Ishikawa (cell line): ENCODE data around the gene RANBP17.

Source experiments
- CEBPB ChIP-seq: IDR thresholded peaks from 2 replicates; pipeline ENCODE4 v1.6.1; 2012
- CREB1 ChIP-seq: IDR thresholded peaks from 2 replicates; pipeline ENCODE4 v1.6.1; 2012; ENCODE audit warnings: low read depth
- EGR1 ChIP-seq: IDR thresholded peaks from 2 replicates; pipeline ENCODE4 v1.6.1; 2012
- EP300 ChIP-seq: IDR thresholded peaks from 2 replicates; pipeline ENCODE4 v1.6.1; 2012; ENCODE audit warnings: borderline replicate concordance
- FOXM1 ChIP-seq: IDR thresholded peaks from 2 replicates; pipeline ENCODE4 v1.6.1; 2012; ENCODE audit warnings: low read depth, borderline replicate concordance
- NFIC ChIP-seq: IDR thresholded peaks from 2 replicates; pipeline ENCODE4 v1.6.1; 2012
- RAD21 ChIP-seq: IDR thresholded peaks from 2 replicates; pipeline ENCODE4 v1.6.1; 2012; ENCODE audit warnings: low read depth
- TAF1 ChIP-seq: IDR thresholded peaks from 2 replicates; pipeline ENCODE4 v1.6.1; 2012; ENCODE audit warnings: low read depth, mild to moderate bottlenecking
- TCF12 ChIP-seq: IDR thresholded peaks from 2 replicates; pipeline ENCODE4 v1.6.1; 2012; ENCODE audit warnings: low read depth
- TEAD4 ChIP-seq: IDR thresholded peaks from 2 replicates; pipeline ENCODE4 v1.6.1; 2012
- YY1 ChIP-seq: IDR thresholded peaks from 2 replicates; pipeline ENCODE4 v1.6.1; 2012; ENCODE audit warnings: low read depth
- ZBTB7A ChIP-seq: IDR thresholded peaks from 2 replicates; pipeline ENCODE4 v1.6.1; 2012; ENCODE audit warnings: low read depth
- TF ChIP-seq, protein P1 (sequence below): IDR thresholded peaks from 2 replicates; pipeline ENCODE4 v1.6.1; 2012; ENCODE audit warnings: low read depth, mild to moderate bottlenecking
- TF ChIP-seq, protein P2 (sequence below): IDR thresholded peaks from 2 replicates; pipeline ENCODE4 v1.6.1; 2012
- TF ChIP-seq, protein P3 (sequence below): IDR thresholded peaks from 2 replicates; pipeline ENCODE4 v1.6.1; 2012

RANBP17 gene

DNA sequence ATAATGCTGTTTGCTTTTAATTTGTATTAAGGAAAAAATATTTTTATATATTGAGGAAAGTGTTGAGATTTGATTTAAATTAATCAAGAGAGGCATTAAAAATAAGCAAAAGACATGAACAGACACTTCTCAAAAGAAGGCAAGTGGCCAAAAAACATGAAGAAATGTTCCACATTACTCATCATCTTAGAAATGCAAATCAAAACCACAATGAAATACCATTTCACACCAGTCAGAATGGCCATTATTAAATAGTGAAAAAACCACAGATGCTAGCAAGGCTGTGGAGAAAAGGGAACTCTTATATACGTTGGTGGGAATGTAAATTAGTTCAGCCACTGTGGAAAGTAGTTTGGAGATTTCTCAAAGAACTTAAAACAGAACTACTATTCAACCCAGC lies 45.9 kb downstream of the RANBP17 start:
- TF ChIP-seq CEBPB (no peak), EP300 (no peak), TCF12 (no peak), RAD21 (no peak), TEAD4 (no peak), NFIC (no peak), CREB1 (no peak), TAF1 (no peak), EGR1 (no peak), ZBTB7A (no peak), FOXM1 (no peak), YY1 (no peak)
- TF ChIP-seq, protein P1, sequence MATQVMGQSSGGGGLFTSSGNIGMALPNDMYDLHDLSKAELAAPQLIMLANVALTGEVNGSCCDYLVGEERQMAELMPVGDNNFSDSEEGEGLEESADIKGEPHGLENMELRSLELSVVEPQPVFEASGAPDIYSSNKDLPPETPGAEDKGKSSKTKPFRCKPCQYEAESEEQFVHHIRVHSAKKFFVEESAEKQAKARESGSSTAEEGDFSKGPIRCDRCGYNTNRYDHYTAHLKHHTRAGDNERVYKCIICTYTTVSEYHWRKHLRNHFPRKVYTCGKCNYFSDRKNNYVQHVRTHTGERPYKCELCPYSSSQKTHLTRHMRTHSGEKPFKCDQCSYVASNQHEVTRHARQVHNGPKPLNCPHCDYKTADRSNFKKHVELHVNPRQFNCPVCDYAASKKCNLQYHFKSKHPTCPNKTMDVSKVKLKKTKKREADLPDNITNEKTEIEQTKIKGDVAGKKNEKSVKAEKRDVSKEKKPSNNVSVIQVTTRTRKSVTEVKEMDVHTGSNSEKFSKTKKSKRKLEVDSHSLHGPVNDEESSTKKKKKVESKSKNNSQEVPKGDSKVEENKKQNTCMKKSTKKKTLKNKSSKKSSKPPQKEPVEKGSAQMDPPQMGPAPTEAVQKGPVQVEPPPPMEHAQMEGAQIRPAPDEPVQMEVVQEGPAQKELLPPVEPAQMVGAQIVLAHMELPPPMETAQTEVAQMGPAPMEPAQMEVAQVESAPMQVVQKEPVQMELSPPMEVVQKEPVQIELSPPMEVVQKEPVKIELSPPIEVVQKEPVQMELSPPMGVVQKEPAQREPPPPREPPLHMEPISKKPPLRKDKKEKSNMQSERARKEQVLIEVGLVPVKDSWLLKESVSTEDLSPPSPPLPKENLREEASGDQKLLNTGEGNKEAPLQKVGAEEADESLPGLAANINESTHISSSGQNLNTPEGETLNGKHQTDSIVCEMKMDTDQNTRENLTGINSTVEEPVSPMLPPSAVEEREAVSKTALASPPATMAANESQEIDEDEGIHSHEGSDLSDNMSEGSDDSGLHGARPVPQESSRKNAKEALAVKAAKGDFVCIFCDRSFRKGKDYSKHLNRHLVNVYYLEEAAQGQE: no peak
- TF ChIP-seq, protein P2, sequence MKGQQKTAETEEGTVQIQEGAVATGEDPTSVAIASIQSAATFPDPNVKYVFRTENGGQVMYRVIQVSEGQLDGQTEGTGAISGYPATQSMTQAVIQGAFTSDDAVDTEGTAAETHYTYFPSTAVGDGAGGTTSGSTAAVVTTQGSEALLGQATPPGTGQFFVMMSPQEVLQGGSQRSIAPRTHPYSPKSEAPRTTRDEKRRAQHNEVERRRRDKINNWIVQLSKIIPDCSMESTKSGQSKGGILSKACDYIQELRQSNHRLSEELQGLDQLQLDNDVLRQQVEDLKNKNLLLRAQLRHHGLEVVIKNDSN: no peak
- TF ChIP-seq, protein P3, sequence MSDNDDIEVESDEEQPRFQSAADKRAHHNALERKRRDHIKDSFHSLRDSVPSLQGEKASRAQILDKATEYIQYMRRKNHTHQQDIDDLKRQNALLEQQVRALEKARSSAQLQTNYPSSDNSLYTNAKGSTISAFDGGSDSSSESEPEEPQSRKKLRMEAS: no peak

DNA sequence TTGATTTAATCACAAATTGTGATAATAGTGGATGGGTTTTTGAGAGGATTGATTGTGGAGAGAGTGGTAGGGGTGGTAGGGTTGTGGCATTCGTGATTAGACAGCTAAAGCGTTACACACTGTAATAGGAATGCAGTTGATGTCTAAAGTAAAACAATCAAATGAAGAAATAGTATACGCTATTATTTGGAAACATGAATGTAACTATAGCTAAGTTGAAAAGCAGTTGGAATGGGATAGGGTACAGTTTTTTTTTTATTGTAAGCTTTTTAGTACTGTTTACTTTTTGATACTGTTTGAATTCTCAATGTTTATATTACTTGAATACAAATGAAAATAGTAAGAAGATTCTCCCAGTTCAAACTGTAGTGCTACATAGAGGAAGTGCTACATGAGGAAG lies 51.8 kb downstream of the RANBP17 start:
- TF ChIP-seq TCF12: no peak
- TF ChIP-seq ZBTB7A: no peak
- no peak for TF ChIP-seq EGR1
- TF ChIP-seq CEBPB: no peak
- no peak for TF ChIP-seq YY1
- no peak for TF ChIP-seq TEAD4
- TF ChIP-seq TAF1: no peak
- TF ChIP-seq, protein P2: no peak
- TF ChIP-seq, protein P3: no peak
- TF ChIP-seq, protein P1: no peak
- no peak for TF ChIP-seq CREB1
- no peak for TF ChIP-seq NFIC
- no peak for TF ChIP-seq EP300
- no peak for TF ChIP-seq RAD21
- TF ChIP-seq FOXM1: no peak

DNA sequence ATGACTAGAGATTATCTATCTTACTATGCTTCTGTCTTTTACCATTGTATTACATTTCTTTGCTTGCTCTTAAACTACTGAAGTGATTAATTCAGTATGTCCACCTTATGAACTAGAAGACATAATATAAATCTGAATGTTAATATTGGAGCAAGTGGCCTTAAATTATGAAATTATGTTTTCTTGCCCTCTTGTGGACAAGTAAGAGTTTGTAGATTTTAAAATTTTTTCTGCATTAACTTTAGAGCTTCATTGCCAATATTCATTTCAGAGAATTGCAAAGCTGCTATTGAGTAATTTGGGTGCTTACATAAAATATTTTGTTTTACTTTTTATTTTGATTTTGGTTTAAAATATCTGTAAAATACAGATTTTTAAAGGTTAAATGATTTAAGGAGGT lies 55.3 kb downstream of the RANBP17 start:
- TF ChIP-seq FOXM1 (no peak), EP300 (no peak), TAF1 (no peak)

DNA sequence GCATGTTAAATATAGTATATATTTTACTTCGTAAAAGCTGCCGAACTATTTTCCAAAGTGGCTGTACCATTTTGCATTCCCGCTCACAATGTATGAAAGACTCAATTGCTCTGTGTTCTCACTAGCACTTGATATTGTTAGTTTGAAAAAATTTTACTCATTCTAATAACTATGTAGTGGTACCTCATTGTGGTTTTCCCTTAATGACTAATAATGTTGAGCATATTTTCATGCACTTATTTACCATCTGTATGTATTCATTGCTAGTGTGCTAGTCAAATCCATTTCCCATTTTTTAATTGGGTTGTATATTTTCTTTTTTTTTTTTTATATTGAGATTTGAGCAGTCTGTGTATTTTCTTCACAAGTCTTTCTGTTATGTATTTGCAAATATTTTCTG lies 58.4 kb downstream of the RANBP17 start:
- TF ChIP-seq, protein P1: no peak
- TF ChIP-seq CREB1 (no peak), CEBPB (no peak), EGR1 (no peak), TEAD4 (no peak), EP300 (no peak), RAD21 (no peak), ZBTB7A (no peak), YY1 (no peak), NFIC (no peak), FOXM1 (no peak), TAF1 (no peak), TCF12 (no peak)
- TF ChIP-seq, protein P2: no peak
- TF ChIP-seq, protein P3: no peak
